HG03175 (cell line): ENCODE data around the gene NDUFS2.
"Not testable (repeated sequence)": the region's sequence is repeated elsewhere in the genome, so short reads cannot be mapped to it uniquely, and the experiment has no call there.

ENCODE experiments used
- ATAC-seq: cut with Tn5 transposase; IDR thresholded peaks from one replicate; pipeline ENCODE4 v1.9.1; 2021; ENCODE audit warnings: mild to moderate bottlenecking, moderate library complexity; ENCODE audit not compliant: unreplicated experiment

Gene NDUFS2

GRCh38 chr1:161218301-161219077 lies 16.3 kb downstream of the NDUFS2 start:
- ATAC-seq = no peak

GRCh38 chr1:161219078-161219892 lies 17.1 kb downstream of the NDUFS2 start:
- ATAC-seq = no peak

- ATAC-seq = no peak
These were observed 17.8 kb downstream of the NDUFS2 start for GRCh38 chr1:161220002-161220401.

- ATAC-seq = no peak
These were observed 20.2 kb downstream of the NDUFS2 start for GRCh38 chr1:161222175-161223019.

- no peak for ATAC-seq
These were observed 21.9 kb downstream of the NDUFS2 start for GRCh38 chr1:161223805-161224694.

GRCh38 chr1:161224695-161225087 lies 22.5 kb downstream of the NDUFS2 start:
- ATAC-seq = not testable (repeated sequence)

GRCh38 chr1:161225178-161225533 lies 23.0 kb downstream of the NDUFS2 start:
- peak; percentile 1 for ATAC-seq

GRCh38 chr1:161225534-161226319 lies 23.6 kb downstream of the NDUFS2 start, which contains the start of gene TOMM40L:
TSS of gene TOMM40L (plus strand) at chr1:161226060. CDS start at chr1:161226490, 430 bp downstream.
- peak; percentile 98 for ATAC-seq

- ATAC-seq = no peak
These were observed 24.1 kb downstream of the NDUFS2 start for GRCh38 chr1:161226320-161226711.

- no peak for ATAC-seq
These were observed 24.6 kb downstream of the NDUFS2 start for GRCh38 chr1:161226759-161227158.

- peak; percentile 50 for ATAC-seq
These were observed 25.2 kb downstream of the NDUFS2 start for GRCh38 chr1:161227196-161227871.

GRCh38 chr1:161228032-161228431 lies 25.9 kb downstream of the NDUFS2 start:
- ATAC-seq = no peak

- no peak for ATAC-seq
These were observed 27.7 kb downstream of the NDUFS2 start for GRCh38 chr1:161229896-161230295.

GRCh38 chr1:161230762-161231161 lies 28.6 kb downstream of the NDUFS2 start:
- ATAC-seq = no peak

- no peak for ATAC-seq
These were observed 30.9 kb downstream of the NDUFS2 start for GRCh38 chr1:161233102-161233501.

- ATAC-seq = no peak
These were observed 34.0 kb downstream of the NDUFS2 start for GRCh38 chr1:161235957-161236775.

- ATAC-seq = no peak
These were observed 35.9 kb downstream of the NDUFS2 start, which contains the start of gene NR1I3 for GRCh38 chr1:161238039-161238473. TSS of gene NR1I3 (minus strand) at chr1:161238203. CDS start at chr1:161236565, 1,638 bp downstream.

- no peak for ATAC-seq
These were observed 39.5 kb downstream of the NDUFS2 start for GRCh38 chr1:161241682-161242081.
